Measurements from ENCODE around the gene TMEM202. TPM values are rescaled to one million over a fixed set of nuclear protein-coding genes. Genes with fewer than 3 reads are reported as not detected.

TMEM202 gene
- total and polyA plus RNA-seq, 2 experiments from 2014 or later = not detected

DNA sequence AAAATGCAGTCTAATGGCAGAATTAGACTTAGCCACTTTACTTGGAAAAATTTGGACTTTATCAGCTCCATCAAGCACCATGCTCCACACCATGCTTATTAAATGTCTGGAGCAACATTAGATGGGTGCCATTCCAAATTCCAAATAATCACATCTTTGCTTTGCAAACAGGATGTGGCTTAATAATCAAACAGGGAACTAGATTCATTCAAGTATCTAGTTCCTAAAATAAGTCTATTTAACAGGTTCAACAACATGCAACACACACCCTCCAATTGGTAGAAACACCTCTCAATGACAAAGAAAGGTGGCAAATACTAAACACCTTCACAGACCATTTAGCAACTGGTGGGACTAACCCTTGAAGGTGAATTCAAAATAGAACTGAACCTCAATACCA is 25.7 kb upstream of the TMEM202 start:
- Mint-ChIP-seq H3K4me3 (no peak overlapping the region), H3K4me1 (peaks cover 18% of the 10 kb centered on the region), H3K27ac (no peak overlapping the region), H3K36me3 (ENCODE audit: low read depth) (no peaks in the 10 kb centered on the region), H3K27me3 (ENCODE audit: insufficient read depth, low read depth, poor library complexity) (peaks cover 15% of the 10 kb centered on the region), H3K9me3 (peaks cover 7% of the 10 kb centered on the region; the same call in 2 of the 3 replicates)
- H3F3A ChIP-seq (replicated peaks; ENCODE audit: low read depth) = 0 out of 2 replicates have a peak, but pooled peaks cover 4% of the 10 kb centered on the region
- H3K4me2 ChIP-seq = no peak overlapping the region
- TF ChIP-seq EZH2 (IDR thresholded peaks at IDR 0.05; ENCODE audit: low read depth, unreplicated experiment) (no peak), CREB1 (CRISPR knock-in tag; IDR thresholded peaks at IDR 0.05; ENCODE audit: low read depth) (no peak)
- TF ChIP-seq, protein P1, sequence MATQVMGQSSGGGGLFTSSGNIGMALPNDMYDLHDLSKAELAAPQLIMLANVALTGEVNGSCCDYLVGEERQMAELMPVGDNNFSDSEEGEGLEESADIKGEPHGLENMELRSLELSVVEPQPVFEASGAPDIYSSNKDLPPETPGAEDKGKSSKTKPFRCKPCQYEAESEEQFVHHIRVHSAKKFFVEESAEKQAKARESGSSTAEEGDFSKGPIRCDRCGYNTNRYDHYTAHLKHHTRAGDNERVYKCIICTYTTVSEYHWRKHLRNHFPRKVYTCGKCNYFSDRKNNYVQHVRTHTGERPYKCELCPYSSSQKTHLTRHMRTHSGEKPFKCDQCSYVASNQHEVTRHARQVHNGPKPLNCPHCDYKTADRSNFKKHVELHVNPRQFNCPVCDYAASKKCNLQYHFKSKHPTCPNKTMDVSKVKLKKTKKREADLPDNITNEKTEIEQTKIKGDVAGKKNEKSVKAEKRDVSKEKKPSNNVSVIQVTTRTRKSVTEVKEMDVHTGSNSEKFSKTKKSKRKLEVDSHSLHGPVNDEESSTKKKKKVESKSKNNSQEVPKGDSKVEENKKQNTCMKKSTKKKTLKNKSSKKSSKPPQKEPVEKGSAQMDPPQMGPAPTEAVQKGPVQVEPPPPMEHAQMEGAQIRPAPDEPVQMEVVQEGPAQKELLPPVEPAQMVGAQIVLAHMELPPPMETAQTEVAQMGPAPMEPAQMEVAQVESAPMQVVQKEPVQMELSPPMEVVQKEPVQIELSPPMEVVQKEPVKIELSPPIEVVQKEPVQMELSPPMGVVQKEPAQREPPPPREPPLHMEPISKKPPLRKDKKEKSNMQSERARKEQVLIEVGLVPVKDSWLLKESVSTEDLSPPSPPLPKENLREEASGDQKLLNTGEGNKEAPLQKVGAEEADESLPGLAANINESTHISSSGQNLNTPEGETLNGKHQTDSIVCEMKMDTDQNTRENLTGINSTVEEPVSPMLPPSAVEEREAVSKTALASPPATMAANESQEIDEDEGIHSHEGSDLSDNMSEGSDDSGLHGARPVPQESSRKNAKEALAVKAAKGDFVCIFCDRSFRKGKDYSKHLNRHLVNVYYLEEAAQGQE (IDR thresholded peaks at IDR 0.05; ENCODE audit: unreplicated experiment) = no peak
- TF ChIP-seq, protein P2, sequence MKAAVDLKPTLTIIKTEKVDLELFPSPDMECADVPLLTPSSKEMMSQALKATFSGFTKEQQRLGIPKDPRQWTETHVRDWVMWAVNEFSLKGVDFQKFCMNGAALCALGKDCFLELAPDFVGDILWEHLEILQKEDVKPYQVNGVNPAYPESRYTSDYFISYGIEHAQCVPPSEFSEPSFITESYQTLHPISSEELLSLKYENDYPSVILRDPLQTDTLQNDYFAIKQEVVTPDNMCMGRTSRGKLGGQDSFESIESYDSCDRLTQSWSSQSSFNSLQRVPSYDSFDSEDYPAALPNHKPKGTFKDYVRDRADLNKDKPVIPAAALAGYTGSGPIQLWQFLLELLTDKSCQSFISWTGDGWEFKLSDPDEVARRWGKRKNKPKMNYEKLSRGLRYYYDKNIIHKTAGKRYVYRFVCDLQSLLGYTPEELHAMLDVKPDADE (IDR thresholded peaks at IDR 0.05) = no peak
- peaks cover 50% of the 10 kb centered on the region for H3K79me2 ChIP-seq (replicated peaks; ENCODE audit: insufficient read depth)
- no peaks in the 10 kb centered on the region for H3K27me3 ChIP-seq (ENCODE audit: insufficient read depth)
- ATAC-seq = no peak
- no peak overlapping the region for H3K27ac ChIP-seq (ENCODE audit: low read depth)
- no peak overlapping the region for H3K4me3 ChIP-seq
- H3K4me1 ChIP-seq (ENCODE audit: insufficient read depth) = peaks cover 11% of the 10 kb centered on the region; the same call in 1 of the 2 replicates
- H3K36me3 ChIP-seq (ENCODE audit: insufficient read depth) = no peaks in the 10 kb centered on the region
- H4K20me1 ChIP-seq (replicated peaks; ENCODE audit: insufficient read depth) = peaks cover 9% of the 10 kb centered on the region; the same call in 1 of the 2 replicates
- no peak for DNase-seq (ENCODE audit: low spot score)
- no peaks in the 10 kb centered on the region for H3K9me2 ChIP-seq (ENCODE audit: insufficient read depth)
- no peak overlapping the region for H2AFZ ChIP-seq

DNA sequence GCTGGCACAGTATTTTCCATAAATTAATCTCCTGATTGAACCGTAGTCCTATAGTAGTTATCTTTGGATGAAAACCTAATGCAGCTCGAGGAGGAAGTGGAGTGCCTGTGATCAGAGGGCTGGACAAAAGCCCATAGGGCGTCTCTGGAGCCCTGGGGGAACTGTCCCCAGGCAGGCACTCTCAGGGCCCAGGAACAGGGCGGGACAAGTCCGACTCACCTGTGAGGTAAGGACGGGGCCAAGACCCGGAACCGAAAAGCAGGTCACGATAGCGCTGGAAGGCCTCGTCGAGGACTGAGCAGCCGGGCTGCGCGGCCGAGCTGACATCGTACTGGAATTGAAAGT is 22.6 kb upstream of the TMEM202 start:
- no peaks in the 10 kb centered on the region for H3K36me3 Mint-ChIP-seq (ENCODE audit: low read depth)
- H3K4me3 Mint-ChIP-seq = peak overlapping the region; percentile 93
- H3K4me2 ChIP-seq = peak overlapping the region; percentile 97
- no peaks in the 10 kb centered on the region for H3K9me2 ChIP-seq (ENCODE audit: insufficient read depth)
- H3K4me3 ChIP-seq = peak overlapping the region; percentile 96
- H3K27ac Mint-ChIP-seq = peak overlapping the region; percentile 78
- H4K20me1 ChIP-seq (replicated peaks; ENCODE audit: insufficient read depth) = no peaks in the 10 kb centered on the region; the same call in 1 of the 2 replicates
- H3F3A ChIP-seq (replicated peaks; ENCODE audit: low read depth) = 0 out of 2 replicates have a peak, but pooled peaks cover 4% of the 10 kb centered on the region
- peaks cover 18% of the 10 kb centered on the region for H3K4me1 Mint-ChIP-seq
- ATAC-seq (peak; percentile 84), DNase-seq (ENCODE audit: low spot score) (peak; percentile 60)
- H3K79me2 ChIP-seq (replicated peaks; ENCODE audit: insufficient read depth) = peaks cover 35% of the 10 kb centered on the region
- peaks cover 15% of the 10 kb centered on the region for H3K27me3 Mint-ChIP-seq (ENCODE audit: insufficient read depth, low read depth, poor library complexity)
- H3K9me3 Mint-ChIP-seq = peaks cover 7% of the 10 kb centered on the region; the same call in 2 of the 3 replicates
- peaks cover 11% of the 10 kb centered on the region; the same call in 1 of the 2 replicates for H3K4me1 ChIP-seq (ENCODE audit: insufficient read depth)
- peak overlapping the region; percentile 100 for H2AFZ ChIP-seq
- no peaks in the 10 kb centered on the region for H3K27me3 ChIP-seq (ENCODE audit: insufficient read depth)
- H3K27ac ChIP-seq (ENCODE audit: low read depth) = peak overlapping the region; percentile 89
- no peaks in the 10 kb centered on the region for H3K36me3 ChIP-seq (ENCODE audit: insufficient read depth)
- no peak for TF ChIP-seq ZNF331 (CRISPR knock-in tag; IDR thresholded peaks at IDR 0.05; ENCODE audit: low read depth)
- TF ChIP-seq ZNF114 (CRISPR knock-in tag; IDR thresholded peaks at IDR 0.05) = no peak
- no peak for TF ChIP-seq NANOG (IDR thresholded peaks at IDR 0.05; ENCODE audit: borderline replicate concordance)
- no peak for TF ChIP-seq CREB1 (CRISPR knock-in tag; IDR thresholded peaks at IDR 0.05; ENCODE audit: low read depth)
- TF ChIP-seq JUNB (IDR thresholded peaks at IDR 0.05; ENCODE audit: unreplicated experiment) = no peak
- no peak for TF ChIP-seq EZH2phosphoT487 (IDR thresholded peaks at IDR 0.05; ENCODE audit: unreplicated experiment)
- no peak for TF ChIP-seq POLR2AphosphoS5 (IDR thresholded peaks at IDR 0.05; ENCODE audit: low read depth)
- TF ChIP-seq, protein P3, sequence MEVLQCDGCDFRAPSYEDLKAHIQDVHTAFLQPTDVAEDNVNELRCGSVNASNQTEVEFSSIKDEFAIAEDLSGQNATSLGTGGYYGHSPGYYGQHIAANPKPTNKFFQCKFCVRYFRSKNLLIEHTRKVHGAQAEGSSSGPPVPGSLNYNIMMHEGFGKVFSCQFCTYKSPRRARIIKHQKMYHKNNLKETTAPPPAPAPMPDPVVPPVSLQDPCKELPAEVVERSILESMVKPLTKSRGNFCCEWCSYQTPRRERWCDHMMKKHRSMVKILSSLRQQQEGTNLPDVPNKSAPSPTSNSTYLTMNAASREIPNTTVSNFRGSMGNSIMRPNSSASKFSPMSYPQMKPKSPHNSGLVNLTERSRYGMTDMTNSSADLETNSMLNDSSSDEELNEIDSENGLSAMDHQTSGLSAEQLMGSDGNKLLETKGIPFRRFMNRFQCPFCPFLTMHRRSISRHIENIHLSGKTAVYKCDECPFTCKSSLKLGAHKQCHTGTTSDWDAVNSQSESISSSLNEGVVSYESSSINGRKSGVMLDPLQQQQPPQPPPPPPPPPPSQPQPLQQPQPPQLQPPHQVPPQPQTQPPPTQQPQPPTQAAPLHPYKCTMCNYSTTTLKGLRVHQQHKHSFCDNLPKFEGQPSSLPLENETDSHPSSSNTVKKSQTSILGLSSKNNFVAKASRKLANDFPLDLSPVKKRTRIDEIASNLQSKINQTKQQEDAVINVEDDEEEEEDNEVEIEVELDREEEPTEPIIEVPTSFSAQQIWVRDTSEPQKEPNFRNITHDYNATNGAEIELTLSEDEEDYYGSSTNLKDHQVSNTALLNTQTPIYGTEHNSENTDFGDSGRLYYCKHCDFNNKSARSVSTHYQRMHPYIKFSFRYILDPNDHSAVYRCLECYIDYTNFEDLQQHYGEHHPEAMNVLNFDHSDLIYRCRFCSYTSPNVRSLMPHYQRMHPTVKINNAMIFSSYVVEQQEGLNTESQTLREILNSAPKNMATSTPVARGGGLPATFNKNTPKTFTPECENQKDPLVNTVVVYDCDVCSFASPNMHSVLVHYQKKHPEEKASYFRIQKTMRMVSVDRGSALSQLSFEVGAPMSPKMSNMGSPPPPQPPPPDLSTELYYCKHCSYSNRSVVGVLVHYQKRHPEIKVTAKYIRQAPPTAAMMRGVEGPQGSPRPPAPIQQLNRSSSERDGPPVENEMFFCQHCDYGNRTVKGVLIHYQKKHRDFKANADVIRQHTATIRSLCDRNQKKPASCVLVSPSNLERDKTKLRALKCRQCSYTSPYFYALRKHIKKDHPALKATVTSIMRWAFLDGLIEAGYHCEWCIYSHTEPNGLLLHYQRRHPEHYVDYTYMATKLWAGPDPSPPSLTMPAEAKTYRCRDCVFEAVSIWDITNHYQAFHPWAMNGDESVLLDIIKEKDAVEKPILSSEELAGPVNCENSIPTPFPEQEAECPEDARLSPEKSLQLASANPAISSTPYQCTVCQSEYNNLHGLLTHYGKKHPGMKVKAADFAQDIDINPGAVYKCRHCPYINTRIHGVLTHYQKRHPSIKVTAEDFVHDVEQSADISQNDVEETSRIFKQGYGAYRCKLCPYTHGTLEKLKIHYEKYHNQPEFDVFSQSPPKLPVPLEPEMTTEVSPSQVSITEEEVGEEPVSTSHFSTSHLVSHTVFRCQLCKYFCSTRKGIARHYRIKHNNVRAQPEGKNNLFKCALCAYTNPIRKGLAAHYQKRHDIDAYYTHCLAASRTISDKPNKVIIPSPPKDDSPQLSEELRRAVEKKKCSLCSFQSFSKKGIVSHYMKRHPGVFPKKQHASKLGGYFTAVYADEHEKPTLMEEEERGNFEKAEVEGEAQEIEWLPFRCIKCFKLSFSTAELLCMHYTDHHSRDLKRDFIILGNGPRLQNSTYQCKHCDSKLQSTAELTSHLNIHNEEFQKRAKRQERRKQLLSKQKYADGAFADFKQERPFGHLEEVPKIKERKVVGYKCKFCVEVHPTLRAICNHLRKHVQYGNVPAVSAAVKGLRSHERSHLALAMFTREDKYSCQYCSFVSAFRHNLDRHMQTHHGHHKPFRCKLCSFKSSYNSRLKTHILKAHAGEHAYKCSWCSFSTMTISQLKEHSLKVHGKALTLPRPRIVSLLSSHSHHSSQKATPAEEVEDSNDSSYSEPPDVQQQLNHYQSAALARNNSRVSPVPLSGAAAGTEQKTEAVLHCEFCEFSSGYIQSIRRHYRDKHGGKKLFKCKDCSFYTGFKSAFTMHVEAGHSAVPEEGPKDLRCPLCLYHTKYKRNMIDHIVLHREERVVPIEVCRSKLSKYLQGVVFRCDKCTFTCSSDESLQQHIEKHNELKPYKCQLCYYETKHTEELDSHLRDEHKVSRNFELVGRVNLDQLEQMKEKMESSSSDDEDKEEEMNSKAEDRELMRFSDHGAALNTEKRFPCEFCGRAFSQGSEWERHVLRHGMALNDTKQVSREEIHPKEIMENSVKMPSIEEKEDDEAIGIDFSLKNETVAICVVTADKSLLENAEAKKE (CRISPR knock-in tag; IDR thresholded peaks at IDR 0.05) = no peak
